T-helper 2 cell (primary cell): ENCODE measurements around the gene WDR48.

Experiments
- DNase-seq, 5 experiments: peaks; one replicate each; pipeline versions ENCODE4 v3.0.0 to v3.0.0-alpha.2; 2012 to 2022

WDR48 gene

DNA sequence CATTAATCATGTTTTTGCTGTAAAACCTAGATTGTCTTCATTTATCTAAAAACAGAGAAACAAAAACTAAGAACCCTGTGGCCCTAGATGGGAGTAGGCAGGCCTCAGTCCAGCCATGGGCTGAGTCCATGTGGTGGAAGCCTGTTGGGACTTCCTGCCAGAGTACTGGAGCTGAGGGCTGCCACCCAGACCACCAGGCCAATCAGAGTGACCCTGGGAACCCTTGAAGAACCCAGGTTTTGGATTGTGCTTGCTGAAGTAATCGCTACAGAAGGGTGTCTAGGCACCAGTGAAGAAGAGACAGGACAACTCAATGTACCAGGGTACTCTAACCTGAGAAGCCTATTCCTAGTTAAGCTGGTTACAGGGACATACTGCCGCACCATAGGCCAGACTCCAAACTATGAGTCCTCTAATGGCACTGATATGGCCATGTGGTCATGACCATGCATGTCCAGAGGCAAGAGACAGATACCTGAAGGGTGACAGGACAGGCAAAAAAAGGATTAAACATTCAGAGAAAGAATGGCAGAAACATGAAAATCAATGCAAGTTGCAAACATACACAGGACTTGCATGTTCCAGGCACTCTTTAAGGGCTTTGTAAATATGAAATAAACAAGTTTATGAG, 88.6 kb downstream of the WDR48 start:
- DNase-seq: no peak

DNA sequence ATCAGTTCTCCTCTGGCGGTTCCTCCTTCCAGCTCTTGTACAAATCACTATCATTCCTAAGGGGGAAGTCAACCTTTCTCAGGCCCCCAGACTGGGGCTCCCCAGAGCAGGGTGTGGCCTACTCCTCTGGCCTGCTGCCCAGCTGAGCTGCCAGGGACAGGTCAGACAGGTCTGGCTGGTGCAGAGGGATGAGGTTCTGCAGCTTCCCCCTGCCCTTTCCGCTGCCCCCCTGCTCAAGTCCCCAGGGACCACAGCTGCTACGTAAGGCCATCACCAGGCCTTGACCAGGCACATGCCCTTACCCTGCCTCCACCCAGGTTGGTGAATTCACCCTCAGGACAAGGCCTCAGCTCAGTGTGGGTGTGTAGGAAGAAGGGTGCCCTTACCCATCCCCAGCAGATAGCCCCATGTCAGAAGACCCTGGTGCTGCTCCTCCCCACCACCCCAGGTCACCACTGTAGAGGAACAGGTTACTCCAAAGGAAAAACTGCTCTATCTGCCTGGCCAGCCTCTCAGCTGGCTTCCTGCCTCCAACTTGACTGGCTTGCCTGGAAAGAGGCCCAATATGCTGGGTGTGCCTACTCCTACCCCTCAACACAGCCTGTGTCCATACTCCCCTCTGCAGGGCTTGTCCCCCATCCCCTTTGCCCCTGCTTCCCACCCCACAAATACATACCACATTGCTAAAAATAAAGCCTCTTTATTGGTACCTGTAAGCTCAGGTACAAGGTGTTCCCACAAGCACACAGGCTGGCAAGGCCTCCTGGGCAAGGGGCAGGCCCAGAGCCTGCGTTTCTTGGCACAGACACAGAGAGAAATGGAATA, 89.6 kb downstream of the WDR48 start:
- DNase-seq: no peak

GRCh38 chr3:39142067-39142466, 90.3 kb downstream of the WDR48 start:
- DNase-seq: no peak

DNA sequence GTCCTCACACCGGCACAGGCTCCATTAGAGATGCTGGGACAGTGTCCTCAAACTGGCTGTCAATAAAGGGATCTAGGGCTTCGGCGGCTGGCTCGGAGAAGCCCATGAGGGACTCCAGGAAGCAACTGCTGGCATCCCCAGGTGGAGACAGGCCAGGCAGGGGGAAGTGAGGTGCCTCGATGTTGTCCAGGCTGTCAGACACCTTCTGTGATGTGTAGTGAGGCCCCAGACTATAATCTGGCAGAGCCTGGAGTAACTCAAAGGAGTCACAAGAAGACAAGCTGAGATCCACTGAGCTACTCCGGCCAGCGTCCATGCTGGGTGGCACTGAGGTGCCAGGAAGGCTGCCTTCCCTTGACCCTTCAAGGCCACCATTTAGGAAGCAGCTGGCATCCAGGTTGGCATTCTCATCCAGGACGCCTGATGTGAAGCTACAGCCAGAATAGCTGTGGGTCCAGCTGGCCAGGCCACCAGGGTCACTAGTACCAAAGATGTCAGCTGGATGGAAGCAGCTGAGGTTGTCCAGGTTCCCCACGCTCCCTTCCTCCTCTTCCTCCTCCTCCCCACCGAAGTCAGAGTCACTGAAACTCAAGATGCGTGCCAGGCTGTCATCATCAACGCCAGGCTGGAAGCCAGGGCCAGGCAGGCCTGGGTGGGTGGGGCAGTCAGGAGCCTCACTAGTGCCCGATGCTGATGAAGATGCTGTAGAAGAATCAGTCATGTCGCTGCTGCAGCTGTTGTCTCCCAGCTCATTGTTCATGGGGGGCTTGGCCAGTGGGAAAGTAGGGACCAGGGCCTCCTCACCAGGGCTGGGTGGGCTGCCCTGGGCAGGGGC, 91.5 kb downstream of the WDR48 start:
- DNase-seq: no peak

DNA sequence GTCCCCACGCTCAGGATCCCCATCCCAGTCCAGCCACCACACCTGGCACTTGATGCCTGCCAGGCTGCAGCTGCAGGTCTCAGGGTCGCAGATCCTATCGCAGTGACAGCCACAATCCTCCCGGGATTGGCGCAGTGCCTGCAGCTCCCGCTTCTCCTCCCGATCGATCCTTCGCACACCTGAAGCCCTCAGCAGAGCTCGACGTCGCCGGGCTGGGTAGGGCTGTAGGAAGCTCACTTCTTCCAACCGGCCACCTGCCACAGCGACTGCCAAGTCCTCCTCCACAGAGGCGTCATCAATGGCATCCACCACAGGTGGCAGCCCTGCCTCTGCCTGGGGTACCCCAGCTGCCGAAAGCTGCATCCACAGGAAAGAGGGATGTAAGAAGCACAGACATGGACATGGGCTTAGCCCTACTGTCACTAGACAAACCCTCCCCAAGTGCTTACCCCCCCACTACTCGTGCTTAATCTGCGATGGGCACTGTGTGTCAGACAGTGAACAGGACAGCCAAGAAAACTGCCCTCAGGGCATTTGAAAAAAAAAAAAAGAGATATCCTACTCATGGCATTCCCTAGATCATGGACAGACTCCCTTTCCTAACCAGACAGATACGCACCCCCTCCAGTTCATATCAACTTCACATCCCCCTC, 92.4 kb downstream of the WDR48 start:
- DNase-seq: no peak

- no peak for DNase-seq
Observed at GRCh38 chr3:39144748-39145380, 93.0 kb downstream of the WDR48 start.

DNA sequence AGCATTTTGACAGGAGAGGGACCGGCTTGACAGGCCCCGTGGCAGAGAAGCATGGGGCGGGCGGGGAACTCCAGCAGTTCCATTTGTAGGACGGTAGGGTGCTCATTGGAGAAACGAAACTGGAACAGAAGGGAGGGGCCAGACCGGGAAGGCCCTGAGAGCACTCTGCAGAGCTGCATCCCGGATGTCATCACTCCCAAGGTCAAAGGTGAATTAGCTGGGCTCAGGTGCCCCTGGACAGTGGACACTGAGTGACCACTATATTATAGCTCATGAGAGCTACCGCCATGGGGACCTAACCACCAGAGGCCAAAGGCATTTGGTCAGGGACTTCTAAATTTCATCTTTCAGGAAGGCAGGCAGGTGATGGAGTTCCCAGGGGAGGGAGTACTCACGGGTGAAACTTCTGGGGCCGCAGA, 94.3 kb downstream of the WDR48 start:
- no peak for DNase-seq
